Endothelial cell of umbilical vein (primary cell): ENCODE data around the gene MAP3K13. TPM values are rescaled to one million over a fixed set of nuclear protein-coding genes. Genes with fewer than 3 reads are reported as not detected.

Source experiments
- BruUV-seq: library from RNA; stranded (reverse); fragments of 400-500 nt; replicated peaks from 2 replicates; lab custom pipeline; 2021; lab: Mats Ljungman, UMichigan
- CTCF ChIA-PET: fragments of 300-600, 350-600 bp; sonication (Branson Sonifier 250); formaldehyde crosslinking; loops from one replicate; lab custom pipeline; 2021; ENCODE audit warnings: antibody characterized with exemption, inconsistent platforms; lab: Charles Lee
- POLR2A ChIA-PET: fragments of 300-600, 350-600 bp; sonication (Branson Sonifier 250); formaldehyde crosslinking; loops from one replicate; lab custom pipeline; 2021; ENCODE audit warnings: antibody characterized with exemption, inconsistent platforms; lab: Charles Lee
- DNase-seq: peaks from one replicate; pipeline ENCODE4 v3.0.0-alpha.2; 2011; ENCODE audit warnings: low read depth, low spot score
- FAIRE-seq: peaks from 2 replicates; lab custom pipeline; 2011; peaks lifted over from hg19 to GRCh38; lab: Jason Lieb, UNC
- H2AFZ ChIP-seq: 2 replicates; pipeline ENCODE4 v1.6.0; 2012; ENCODE audit warnings: low read depth, low read length, control low read depth, inconsistent platforms
- H3K27ac ChIP-seq: 2 replicates; pipeline ENCODE4 v1.5.1; 2011; ENCODE audit warnings: low read depth, mild to moderate bottlenecking, control low read depth, low read length, moderate library complexity; ENCODE audit not compliant: insufficient read depth
- H3K27me3 ChIP-seq, 2 experiments: 2 replicates each; pipeline versions ENCODE4 v1.6.0 to v1.6.1; 2011; ENCODE audit warnings: low read length in 2 of 2, mixed read lengths in 1 of 2; ENCODE audit not compliant: control insufficient read depth in 2 of 2, insufficient read depth in 2 of 2
- H3K36me3 ChIP-seq, 2 experiments: 2 replicates in 1 of 2; 3 replicates in 1 of 2; pipeline ENCODE4 v1.5.1; 2011; ENCODE audit warnings: low read length in 2 of 2, mild to moderate bottlenecking in 1 of 2, moderate library complexity in 1 of 2; ENCODE audit not compliant: control insufficient read depth in 2 of 2, insufficient read depth in 2 of 2; ENCODE audit errors: extremely low read depth in 1 of 2
- H3K4me1 ChIP-seq: 3 replicates; pipeline ENCODE4 v1.5.1; 2011; ENCODE audit warnings: mild to moderate bottlenecking, low read length; ENCODE audit not compliant: control insufficient read depth, insufficient read depth; ENCODE audit errors: extremely low read depth
- H3K4me2 ChIP-seq: 2 replicates; pipeline ENCODE4 v1.6.1; 2011; ENCODE audit warnings: low read length, control low read depth, mixed read lengths; ENCODE audit not compliant: insufficient read depth
- H3K4me3 ChIP-seq, 3 experiments: fragments of 200-600 bp in 1 of 3; sonication (generic), shearing (Covaris generic) in 1 of 3; replicated peaks in 1 of 3; 2 replicates each; pipeline ENCODE4 v1.5.1; 2011 to 2016; ENCODE audit warnings: control low read depth in 3 of 3, low read length in 3 of 3, mild to moderate bottlenecking in 2 of 3, inconsistent platforms in 1 of 3, low read depth in 1 of 3, moderate library complexity in 1 of 3; ENCODE audit not compliant: insufficient read depth in 1 of 3
- H3K79me2 ChIP-seq: 2 replicates; pipeline ENCODE4 v1.6.0; 2012; ENCODE audit warnings: low read length, inconsistent platforms; ENCODE audit not compliant: control insufficient read depth, insufficient read depth
- H3K9ac ChIP-seq: replicated peaks from 2 replicates; pipeline ENCODE3; 2011; ENCODE audit warnings: low read length, control low read depth; ENCODE audit not compliant: insufficient read depth; ENCODE audit errors: extremely low read depth
- H3K9me1 ChIP-seq: replicated peaks from 3 replicates; pipeline ENCODE4 v1.6.0; 2011; ENCODE audit warnings: mild to moderate bottlenecking, low read length; ENCODE audit not compliant: control insufficient read depth, insufficient read depth; ENCODE audit errors: extremely low read depth
- H3K9me3 ChIP-seq: replicated peaks from 2 replicates; pipeline ENCODE4 v1.5.1; 2012; ENCODE audit warnings: low read length, inconsistent platforms; ENCODE audit not compliant: control insufficient read depth, insufficient read depth
- H4K20me1 ChIP-seq: replicated peaks from 2 replicates; pipeline ENCODE3; 2011; ENCODE audit warnings: mild to moderate bottlenecking, low read length; ENCODE audit not compliant: control insufficient read depth, insufficient read depth; ENCODE audit errors: extremely low read depth
- CTCF ChIP-seq, 2 donors: IDR thresholded peaks; 1 replicate in 1 of 2; 2 replicates in 1 of 2; pipeline ENCODE4 v1.5.1; 2011; ENCODE audit warnings: low read length in 2 of 2, mild to moderate bottlenecking in 2 of 2, moderate library complexity in 2 of 2, control low read depth in 1 of 2, inconsistent platforms in 1 of 2, low read depth in 1 of 2; ENCODE audit not compliant: insufficient read depth in 1 of 2; ENCODE audit errors: extremely low read depth in 1 of 2
- EZH2 ChIP-seq: IDR thresholded peaks from 2 replicates; pipeline ENCODE4 v1.6.1; 2012; ENCODE audit warnings: borderline replicate concordance, low read depth, mild to moderate bottlenecking, moderate library complexity, low read length, inconsistent platforms; ENCODE audit not compliant: severe bottlenecking
- FOS ChIP-seq: IDR thresholded peaks from 2 replicates; pipeline ENCODE4 v1.6.1; 2011; ENCODE audit warnings: mild to moderate bottlenecking, low read length, moderate library complexity, borderline replicate concordance; ENCODE audit not compliant: insufficient read depth
- GATA2 ChIP-seq: IDR thresholded peaks from 2 replicates; pipeline ENCODE4 v1.7.0; 2011; ENCODE audit warnings: low read depth, mild to moderate bottlenecking, moderate library complexity, mixed read lengths, low read length; ENCODE audit not compliant: insufficient read length, insufficient read depth
- JUN ChIP-seq: IDR thresholded peaks from 2 replicates; pipeline ENCODE4 v1.6.1; 2011; ENCODE audit warnings: borderline replicate concordance, low read depth; ENCODE audit not compliant: insufficient read length, insufficient read depth
- MAX ChIP-seq: IDR thresholded peaks from 2 replicates; pipeline ENCODE4 v1.6.1; 2011; ENCODE audit not compliant: insufficient read depth, insufficient read length
- MYC ChIP-seq: IDR thresholded peaks from one replicate; pipeline ENCODE4 v1.6.1; 2011; ENCODE audit warnings: mild to moderate bottlenecking, low read depth, low read length
- POLR2A ChIP-seq: IDR thresholded peaks from 2 replicates; pipeline ENCODE4 v1.6.1; 2012; ENCODE audit warnings: low read depth, mild to moderate bottlenecking, control low read depth, low read length
- POLR2AphosphoS5 ChIP-seq: IDR thresholded peaks from 2 replicates; pipeline ENCODE4 v1.6.1; 2012; ENCODE audit warnings: low read depth, mild to moderate bottlenecking, control low read depth, low read length, moderate library complexity; ENCODE audit not compliant: insufficient read depth
- dilution Hi-C: fragments of 300-500 bp; cut with MboI; formaldehyde crosslinking; loops from one replicate; pipeline ENCODE4 v1.15.0; 2019; ENCODE audit warnings: low sequenced_read_pairs; ENCODE audit not compliant: extremely low pct_ligation_motif_present
- intact Hi-C: fragments of 100-400 bp; cut with micrococcal nuclease; formaldehyde crosslinking; loops from one replicate; pipeline ENCODE4 v1.10.0; 2022
- polyA plus RNA-seq, 4 experiments: library from polyadenylated mRNA; depleted of rRNA in 3 of 4; stranded (reverse) in 3 of 4; unstranded in 1 of 4; fragments of >200 nt; gene quantifications; 2 replicates each; pipeline versions ENCODE4 v1.2.1 to v1.2.3, GENCODE V29; 2011 to 2012; ENCODE audit warnings: missing spikeins in 1 of 4
- total RNA-seq: library from RNA; stranded (reverse); gene quantifications from 2 replicates; pipeline ENCODE4 v1.2.3, GENCODE V29; 2021

The MAP3K13 gene
- total and polyA plus RNA-seq, 2 donors (not counting 3 experiments of a cell fraction or from before 2014, with no cell fraction given): 6.2 to 15.4 TPM

GRCh38 chr3:185363662-185364203 is 797 bp downstream of the MAP3K13 start:
- H3K27ac ChIP-seq: no peak overlapping the region
- H3K9ac ChIP-seq: peak overlapping the region; percentile 33
- dilution Hi-C loops: no loop called here
- peaks cover 10 to 25% of the 10 kb centered on the region in 2 experiments for H3K27me3 ChIP-seq
- H3K79me2 ChIP-seq: no peaks in the 10 kb centered on the region
- peak overlapping the region; percentile 17 to 73 (median 37) for H3K4me3 ChIP-seq
- no peaks in the 10 kb centered on the region for H3K36me3 ChIP-seq
- H2AFZ ChIP-seq: peak overlapping the region; percentile 62
- H3K4me2 ChIP-seq: peak overlapping the region; percentile 84
- TF ChIP-seq JUN (no peak), POLR2AphosphoS5 (no peak), POLR2A (no peak), MYC (no peak), FOS (no peak), MAX (no peak), GATA2 (no peak), CTCF (IDR thresholded peaks at IDR 0.05; ENCODE audit: extremely low read depth in 1 of 2, insufficient read depth in 1 of 2, low read depth in 1 of 2, low read length in 2 of 2) (no peak), EZH2 (no peak)
- H3K9me1 ChIP-seq: no peaks in the 10 kb centered on the region
- ChIA-PET POLR2A (no interaction called here), CTCF (interaction anchor here (0.7 to 1.4 kb wide), 4 partner anchors 9 to 195 kb away, joined by 3 to 6 read pairs (median 3); no protein-coding TSS in a partner anchor)
- DNase-seq (no peak), FAIRE-seq (peak; percentile 31)
- no TSS peak for BruUV-seq
- no peaks in the 10 kb centered on the region for H3K9me3 ChIP-seq
- intact Hi-C loops: no loop called here
- peaks cover 6% of the 10 kb centered on the region for H3K4me1 ChIP-seq
- no peaks in the 10 kb centered on the region for H4K20me1 ChIP-seq
